Ovary (tissue), 3 donors: ENCODE measurements around the gene PHC2.

Experiments used
- CTCF ChIP-seq, 3 donors: fragments of 450-650 bp in 2 of 3; fragments of 200-600 bp in 1 of 3; IDR thresholded peaks; one replicate each; pipeline versions ENCODE4 v1.5.1 to v1.8.0; 2016 to 2022; ENCODE audit warnings: antibody characterized with exemption in 3 of 3, mild to moderate bottlenecking in 1 of 3
- EP300 ChIP-seq: sonication (generic); formaldehyde crosslinking; IDR thresholded peaks from one replicate; pipeline ENCODE4 v1.6.1; 2017; ENCODE audit warnings: antibody characterized with exemption
- POLR2A ChIP-seq: fragments of 450-650 bp; IDR thresholded peaks from one replicate; pipeline ENCODE4 v1.6.1; 2017; ENCODE audit warnings: antibody characterized with exemption, mild to moderate bottlenecking, moderate library complexity
- donor health status: DM: no; HTN: no; CAD: no.

GRCh38 chr1:33402206-33402605 is 28.7 kb downstream of the PHC2 start:
- TF ChIP-seq CTCF (IDR thresholded peaks at IDR 0.05) (no peak), POLR2A (no peak), EP300 (no peak)
